MV-4-11 (cell line): ENCODE measurements around the gene GTF2IRD1.
A peak's percentile ranks its signal among the peaks of the same experiment; 100 is the strongest.

Experiments used
- DNase-seq: peaks from one replicate; lab custom pipeline; 2025; lab: John Stamatoyannopoulos, UW

The GTF2IRD1 gene

DNA sequence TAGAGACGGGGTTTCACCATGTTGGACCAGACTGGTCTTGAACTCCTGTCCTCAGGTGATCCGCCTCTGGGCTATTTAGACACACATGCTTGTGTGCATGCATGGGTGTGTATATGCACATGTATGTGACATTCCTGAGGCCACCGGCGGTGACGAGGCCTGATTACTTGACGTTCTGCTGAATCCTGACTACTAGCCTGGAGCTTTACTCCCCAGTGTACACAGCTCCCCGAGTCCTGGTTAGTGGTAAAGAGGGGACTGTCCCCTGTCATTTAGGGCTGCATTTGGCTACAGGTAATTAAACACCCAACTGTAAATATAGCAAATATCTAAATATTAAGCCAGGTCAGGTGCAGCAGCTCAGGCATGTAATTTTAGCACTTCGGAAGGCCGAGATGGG, 14.2 kb downstream of the GTF2IRD1 start:
- DNase-seq, result no peak

DNA sequence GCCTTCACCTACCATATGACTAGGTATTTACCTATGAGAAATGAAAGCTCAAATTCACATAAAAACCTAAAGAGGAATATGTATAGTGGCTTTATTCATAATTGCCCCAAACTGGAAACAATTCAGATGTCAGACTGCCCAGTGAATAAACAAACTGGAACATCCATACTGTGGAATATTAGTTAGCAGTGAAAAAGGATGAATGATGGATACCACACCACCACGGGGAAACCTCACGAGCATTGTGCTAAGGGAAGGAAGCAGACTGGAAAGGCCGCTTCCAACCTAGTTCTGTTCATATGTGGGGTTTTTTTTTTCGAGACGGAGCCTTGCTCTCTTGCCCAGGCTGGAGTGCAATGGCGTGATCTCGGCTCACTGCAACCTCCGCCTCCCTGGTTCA, 16.8 kb downstream of the GTF2IRD1 start:
- no peak for DNase-seq

DNA sequence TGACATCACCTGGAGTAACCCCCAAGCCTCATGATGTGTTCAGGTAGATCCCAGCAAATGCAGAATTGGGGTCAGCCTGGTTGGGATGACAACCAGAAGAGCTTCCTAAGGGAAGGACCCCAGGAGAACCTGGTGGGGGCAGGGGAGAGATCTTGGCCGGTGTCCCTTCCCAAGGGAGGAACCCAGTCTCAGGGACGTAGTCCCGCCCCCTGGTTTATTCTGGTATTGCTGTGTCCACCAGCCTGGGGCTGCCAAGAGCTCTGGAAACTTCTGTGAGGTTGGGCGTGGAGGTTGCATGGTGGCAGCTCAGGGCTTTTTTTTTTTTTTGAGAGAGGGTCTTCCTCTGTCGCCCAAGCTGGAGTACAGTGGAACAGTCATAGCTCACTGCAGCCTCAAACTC, 19.4 kb downstream of the GTF2IRD1 start:
- DNase-seq, result no peak

DNA sequence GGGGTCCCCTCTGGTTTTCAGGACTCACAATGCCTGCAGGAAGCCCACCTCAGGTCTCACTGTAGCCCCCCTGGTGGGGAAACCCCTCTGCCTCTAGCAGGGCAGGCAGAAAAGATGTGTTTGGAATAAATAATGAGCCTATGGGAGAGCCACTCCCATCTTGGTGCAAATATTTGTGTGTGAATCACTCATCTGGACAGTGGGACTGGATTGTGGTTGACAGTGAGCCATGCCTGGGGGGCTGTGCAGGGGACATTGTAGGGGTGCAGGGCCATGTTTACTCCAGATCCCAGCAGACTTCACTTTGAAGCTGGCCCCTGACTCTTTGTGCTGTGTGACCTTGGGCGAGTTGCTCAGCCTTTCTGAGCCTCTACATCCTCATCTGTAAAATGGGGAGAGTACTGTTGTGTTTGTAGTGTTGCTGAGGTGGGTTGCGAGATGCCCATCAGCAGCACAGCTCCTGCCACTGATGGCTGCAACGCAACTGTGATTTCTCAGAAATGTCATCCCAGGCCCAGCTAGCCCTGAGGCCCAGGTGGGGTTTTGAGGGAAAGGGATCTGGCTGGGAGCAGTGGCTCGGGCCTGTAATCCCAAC, 20.7 kb downstream of the GTF2IRD1 start:
- DNase-seq, result no peak

DNA sequence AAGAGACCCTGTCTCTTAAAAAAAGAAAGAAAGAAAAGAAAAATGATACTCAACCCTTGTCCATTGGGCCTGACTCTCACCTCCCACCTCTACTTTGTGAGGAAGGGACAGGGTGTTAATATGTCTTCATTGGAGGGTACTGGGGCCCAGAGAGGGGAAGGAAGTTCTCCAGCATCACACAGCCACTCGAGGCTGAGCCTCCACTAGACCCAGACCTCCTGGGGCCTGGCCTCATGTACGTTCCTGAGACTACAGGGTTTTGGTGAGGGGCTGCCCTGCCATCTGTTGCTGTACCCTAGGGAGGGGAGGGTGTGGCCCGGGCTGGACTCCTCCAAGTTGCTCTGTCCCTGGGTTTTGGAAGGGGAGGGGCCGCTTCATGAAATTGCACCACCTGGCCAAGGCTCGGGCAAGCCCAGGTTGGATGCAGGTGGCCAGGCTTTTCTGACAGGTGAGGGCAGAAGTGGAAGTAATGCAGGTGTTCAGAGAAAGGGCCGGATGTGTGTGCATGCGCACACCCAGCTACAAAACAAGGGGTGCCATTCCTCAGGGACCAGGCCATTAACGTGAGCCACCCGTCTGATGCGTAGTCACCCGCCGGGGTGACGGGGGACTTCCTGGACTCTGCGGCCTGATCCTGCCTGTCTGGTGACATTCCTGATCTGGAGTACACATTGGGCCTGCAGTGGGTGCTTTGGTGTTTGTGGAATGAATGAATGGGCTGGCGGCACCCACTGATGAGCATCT, 21.7 kb downstream of the GTF2IRD1 start:
- no peak for DNase-seq

DNA sequence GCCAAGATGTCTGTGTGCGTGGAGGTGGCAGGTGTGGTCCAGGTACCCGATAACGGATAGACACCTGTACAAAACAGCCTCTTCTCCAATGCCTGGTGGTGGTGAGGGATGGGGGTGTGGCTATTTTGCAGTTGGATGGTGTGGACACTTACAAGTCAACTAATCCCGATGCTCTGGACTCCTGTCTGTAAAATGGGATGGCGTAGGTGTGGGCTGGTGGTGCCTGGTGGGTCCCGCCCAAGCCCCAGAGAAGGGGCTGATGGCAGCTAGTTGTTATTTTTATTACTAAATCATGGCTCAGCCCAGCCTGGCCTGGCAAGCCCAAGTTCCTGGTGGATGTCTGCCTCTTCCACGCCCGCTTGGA, 22.3 kb downstream of the GTF2IRD1 start:
- DNase-seq, result no peak

DNA sequence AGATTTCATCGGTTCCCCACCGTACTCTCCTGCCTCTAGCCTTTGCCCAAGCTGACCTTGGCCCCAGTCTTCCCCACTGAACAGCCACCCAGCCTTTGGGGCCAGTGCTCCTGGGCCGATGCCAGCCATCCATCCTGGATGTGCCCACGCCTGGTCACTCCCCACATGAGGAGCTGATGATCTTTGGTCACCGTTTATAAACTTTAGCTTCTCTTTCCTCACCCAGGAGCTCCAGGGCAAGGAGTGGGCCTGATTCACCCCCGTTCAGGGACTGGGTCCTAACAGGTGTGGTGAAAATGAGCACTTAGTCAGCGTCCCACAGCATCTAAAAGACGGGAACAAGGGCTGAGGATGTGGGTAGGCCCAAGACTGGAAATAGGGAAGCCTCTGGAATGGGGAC, 22.9 kb downstream of the GTF2IRD1 start:
- no peak for DNase-seq

DNA sequence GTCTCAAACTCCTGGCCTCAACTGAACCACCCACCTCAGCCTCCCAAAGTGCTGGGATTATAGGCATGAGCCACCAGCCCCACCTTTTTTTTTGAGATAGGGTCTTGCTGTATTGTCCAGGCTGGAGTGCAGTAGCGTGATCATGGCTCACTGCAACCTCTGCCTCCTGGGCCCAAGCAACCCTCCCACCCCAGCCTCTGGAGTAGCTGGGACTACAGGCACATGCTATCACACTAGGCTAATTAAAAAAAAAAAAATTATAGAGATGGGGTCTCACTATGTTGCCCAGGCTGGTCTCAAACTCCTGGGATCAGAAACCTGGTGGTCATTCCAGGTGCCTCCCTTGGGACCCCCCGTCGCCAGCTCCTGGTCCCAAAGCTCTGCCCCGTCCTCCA, 25.0 kb downstream of the GTF2IRD1 start:
- DNase-seq, result no peak

DNA sequence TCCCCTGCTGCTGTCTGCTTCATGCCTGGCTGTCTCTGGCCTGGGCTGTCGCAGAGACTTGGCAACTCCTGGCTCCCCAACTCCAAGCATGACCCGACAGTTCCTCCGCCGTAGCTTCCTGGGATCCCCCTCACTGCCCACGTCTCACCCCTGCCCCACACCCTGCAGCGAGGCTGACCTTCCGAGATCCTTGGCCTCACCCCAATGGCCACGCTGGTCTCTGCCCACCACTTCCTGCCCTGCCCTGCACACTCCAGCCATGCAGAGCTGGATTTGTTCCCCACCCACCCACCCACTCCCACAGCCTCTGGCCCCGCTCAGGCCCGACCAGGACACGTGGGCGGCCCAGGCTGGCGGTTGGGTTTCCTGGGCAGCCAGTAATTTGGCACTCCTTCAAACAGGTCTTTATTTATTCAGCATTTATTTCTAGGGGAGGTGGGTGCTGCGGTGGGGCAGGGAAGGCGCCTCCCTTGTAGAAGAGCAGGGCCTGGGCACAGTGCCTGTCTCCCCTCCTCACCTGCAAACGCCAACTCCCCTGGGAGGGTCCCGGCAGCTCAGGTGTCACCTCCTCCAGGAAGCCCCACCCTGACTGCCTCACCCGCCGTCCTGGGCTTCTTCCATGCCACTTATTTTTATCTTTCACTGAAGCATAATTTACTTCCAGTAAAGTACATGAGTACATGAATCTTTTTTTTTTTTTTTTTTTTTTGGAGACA, 25.5 kb downstream of the GTF2IRD1 start:
- DNase-seq, result no peak

DNA sequence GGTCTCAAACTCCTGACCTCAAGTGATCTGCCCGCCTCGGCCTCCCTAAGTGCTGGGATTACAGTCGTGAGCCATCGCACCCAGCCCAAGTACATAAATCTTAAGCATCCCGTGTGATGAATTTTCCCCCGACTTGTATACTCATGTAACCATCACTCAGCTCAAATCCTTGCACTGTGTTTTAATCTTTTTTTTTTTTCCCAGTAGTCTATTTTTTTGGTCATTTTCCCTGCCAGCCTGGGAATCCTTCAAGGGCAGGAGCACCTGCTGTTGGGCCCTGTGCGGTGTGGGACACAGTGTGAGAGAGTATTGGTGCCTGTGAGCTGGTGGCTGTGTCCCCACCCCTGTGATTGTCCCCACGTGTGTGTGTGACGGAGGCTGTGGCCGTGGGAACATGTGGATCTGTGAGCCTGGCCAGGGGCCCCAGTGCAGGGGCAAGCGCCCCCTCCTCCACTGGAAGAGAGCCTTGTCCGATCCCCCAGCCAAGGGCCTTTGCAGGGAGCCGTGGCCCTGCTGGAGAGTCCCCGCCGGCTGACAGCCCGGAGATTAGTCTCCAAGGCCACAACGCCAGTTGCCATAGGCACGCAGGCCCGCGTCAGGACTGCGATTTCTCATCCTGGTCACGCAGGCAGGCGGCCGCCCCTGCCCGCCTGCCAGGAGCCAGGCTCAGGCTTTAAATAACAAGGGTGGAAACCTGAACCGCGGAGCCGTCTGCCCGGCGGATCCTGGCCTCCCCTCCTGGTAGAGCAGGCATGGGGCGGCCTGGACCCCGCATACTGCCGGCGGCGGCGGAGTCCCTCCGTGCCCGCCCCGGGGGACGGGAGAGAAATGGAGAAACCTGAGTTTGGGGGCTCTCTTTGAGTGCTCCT, 26.5 kb downstream of the GTF2IRD1 start:
- peak; percentile 30 for DNase-seq

DNA sequence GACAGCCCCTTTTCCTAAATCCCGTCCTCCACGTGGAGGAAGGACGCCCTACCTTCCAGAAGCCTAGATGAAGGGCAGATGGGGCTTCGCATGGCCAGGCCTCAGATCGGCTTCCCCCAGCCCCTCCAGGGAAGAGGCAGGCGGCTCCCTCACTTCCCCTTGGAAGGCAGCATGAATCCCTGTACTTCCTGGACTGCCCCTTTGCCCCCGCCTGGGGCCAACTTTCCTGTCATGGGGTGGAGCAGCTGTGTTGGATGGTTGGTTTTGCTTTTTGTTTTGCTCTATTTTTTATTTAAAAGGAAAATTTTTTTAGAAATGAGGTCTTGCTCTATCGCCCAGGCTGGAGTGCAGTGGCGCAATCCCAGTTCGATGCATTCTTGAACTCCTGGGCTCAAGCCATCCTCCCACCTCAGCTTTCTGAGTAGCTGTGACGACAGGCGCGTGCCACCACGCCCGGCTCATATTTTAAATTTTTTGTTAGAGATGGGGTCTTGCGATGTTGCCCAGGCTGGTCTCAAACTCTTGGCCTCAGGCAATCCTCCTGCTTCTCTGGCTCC, 27.2 kb downstream of the GTF2IRD1 start:
- DNase-seq, result peak; percentile 56

DNA sequence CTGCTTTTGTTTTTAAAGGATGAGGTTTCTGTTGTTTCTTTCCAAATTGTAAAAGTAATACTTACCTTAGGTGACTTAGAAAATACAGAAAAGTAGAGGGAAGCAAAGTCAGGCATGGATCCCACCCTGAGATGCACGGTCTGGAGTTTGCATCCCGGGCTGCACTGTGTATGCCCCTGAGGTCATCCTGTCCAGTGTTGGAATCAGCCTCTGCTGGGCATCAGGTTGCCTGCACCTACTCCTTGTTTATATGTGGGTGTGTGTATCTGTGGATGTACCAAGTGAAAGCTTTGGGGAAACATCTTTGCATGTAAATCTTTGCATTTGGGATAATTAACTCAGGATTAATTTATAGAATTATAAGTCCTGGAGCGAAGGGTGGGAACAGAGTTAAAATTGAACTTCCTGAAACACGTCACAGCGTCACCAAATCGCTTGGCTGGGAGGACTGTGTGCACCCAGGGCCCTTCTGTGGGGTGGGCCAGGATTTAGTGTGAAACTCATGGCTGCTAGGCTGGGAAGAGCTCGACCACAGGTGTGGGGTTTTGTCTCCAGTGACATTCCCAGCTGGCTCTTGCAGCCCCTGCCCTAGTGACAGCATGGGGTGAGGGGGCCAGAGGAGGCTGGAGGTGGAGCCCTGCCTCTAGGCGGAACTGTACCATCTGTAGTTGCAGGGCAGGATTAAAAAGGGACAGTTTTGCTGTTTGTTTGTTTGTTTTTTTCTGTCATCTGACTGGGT, 27.9 kb downstream of the GTF2IRD1 start:
- DNase-seq, result no peak

DNA sequence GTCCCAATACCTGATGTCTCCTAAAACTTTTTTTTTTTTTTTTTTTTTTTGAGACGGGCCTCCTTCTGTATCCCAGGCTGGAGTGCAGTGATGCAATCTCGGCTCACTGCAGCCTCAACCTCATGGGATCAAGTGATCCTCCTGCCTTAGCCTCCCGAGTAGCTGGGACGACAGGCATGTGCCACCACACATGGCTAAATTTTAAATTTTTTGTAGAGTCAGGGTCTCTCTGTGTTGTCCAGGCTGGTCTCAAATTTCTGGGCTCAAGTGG, 28.4 kb downstream of the GTF2IRD1 start:
- DNase-seq, result no peak

DNA sequence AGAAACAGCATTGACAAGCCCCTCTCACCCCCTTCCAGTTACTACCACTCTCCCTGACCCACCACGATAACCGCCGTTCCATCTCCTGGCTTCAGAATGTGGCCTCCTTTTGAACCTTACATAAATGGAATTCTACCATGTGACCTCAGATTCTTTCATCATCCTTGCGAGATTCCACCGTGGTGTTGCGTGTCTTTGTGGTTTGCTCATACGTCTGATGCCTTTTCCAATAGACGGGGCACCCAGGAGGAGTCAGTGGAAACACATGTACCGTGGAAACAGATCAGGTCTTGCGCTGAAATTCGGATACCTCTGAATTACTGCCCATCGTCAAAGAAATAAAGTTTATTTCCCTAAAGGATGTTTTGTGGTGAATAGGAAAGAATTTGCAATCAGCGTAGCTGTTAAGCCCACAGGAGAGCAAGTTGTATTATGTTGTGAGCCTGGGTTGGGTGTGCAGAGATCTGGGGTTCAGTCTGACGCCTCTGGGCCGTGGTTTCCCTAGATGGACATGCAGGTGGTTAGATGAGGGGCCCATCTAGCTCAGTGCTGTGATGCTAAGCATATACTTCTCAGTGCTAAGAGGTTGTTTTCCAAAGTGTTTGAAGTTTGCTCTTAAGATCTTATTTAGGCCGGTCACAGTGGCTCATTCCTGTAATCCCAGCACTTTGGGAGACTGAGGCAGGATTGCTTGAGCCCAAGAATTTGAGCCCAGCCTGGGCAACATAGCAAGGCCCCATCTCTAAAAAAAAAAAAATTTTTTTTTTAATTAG, 29.1 kb downstream of the GTF2IRD1 start:
- peak; percentile 84 for DNase-seq

DNA sequence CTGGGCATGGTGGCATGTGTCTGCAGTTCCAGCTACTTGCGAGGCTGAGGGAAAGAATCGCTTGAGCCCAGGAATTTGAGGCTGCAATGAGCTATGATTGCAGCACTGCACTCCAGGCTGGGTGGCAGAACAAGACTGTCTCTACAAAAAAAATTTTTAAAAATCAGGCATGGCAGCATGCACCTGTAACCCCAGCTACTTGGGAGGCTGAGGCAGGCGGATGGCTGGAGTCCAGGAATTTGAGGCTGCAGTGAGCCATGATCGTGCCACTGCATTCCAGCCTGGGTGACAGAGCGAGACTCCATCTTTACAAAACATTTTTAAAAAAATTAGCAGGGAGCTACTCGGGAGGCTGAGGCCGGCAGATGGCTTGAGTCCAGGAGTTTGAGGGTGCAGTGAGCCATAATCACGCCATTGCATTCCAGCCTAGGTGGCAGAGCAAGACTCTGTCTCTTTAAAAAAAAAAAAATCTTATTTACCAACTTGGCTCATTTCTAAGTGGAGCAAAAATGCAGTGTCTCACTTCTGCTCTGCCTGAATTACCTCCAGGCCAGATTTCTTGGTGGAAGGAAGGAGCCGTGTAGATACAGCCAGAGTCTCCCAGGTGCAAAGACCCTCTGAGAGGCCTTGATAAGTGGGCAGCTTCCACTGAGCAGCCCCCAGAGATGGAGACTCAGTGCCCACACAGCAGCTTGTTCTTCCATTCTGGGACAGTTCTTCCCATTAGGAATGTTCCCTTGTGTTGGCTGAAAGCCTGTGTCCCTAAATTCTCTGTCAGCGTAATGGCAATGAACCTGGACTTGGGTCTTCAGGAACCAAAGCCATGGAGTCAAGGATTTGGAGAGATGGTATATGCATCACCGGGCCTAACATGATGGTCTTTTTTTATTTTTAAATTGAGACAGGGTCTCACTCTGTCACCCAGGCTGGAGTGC, 30.0 kb downstream of the GTF2IRD1 start:
- peak; percentile 9 for DNase-seq

DNA sequence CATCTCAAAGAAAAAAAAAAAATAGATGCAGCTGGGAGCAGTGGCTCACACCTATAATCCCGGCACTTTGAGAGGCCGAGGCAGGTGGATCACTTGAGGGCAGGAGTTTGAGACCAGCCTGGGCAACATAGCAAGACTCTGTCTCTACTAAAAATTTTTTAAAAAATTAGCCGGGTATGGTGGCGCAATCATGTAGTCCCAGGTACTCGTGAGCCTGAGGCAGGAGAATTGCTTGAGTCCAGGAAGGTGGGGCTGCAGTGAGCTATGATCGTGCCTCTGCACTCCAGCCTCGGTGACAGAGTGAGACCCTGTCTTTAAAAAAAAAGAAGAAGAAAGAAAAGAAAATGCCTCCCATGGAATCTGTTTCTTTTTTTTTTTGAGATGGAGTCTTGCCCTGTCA, 31.9 kb downstream of the GTF2IRD1 start:
- DNase-seq, result no peak

DNA sequence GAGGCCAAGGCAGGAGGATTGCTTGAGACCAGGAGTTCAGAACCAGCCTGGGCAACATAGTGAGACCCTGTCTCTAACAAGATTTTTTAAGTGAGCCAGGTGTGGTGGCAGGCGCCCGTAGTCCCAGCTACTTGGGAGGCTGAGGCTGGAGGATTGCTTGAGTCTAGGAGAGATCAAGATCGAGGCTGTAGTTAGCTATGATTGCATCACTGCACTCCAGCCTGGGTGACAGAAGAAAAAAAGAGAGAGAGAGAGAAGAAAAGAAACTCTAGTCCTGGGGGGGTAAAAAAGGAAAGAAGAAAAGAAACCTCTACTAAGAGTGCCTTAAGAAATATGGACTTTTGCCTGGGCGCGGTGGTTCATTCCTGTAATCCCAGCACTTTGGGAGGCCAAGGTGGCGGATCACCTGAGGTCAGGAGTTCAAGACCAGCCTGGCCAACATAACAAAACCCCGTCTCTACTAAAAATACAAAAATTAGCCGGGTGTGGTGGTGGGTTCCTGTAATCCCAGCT, 34.9 kb downstream of the GTF2IRD1 start:
- DNase-seq, result peak; percentile 5

DNA sequence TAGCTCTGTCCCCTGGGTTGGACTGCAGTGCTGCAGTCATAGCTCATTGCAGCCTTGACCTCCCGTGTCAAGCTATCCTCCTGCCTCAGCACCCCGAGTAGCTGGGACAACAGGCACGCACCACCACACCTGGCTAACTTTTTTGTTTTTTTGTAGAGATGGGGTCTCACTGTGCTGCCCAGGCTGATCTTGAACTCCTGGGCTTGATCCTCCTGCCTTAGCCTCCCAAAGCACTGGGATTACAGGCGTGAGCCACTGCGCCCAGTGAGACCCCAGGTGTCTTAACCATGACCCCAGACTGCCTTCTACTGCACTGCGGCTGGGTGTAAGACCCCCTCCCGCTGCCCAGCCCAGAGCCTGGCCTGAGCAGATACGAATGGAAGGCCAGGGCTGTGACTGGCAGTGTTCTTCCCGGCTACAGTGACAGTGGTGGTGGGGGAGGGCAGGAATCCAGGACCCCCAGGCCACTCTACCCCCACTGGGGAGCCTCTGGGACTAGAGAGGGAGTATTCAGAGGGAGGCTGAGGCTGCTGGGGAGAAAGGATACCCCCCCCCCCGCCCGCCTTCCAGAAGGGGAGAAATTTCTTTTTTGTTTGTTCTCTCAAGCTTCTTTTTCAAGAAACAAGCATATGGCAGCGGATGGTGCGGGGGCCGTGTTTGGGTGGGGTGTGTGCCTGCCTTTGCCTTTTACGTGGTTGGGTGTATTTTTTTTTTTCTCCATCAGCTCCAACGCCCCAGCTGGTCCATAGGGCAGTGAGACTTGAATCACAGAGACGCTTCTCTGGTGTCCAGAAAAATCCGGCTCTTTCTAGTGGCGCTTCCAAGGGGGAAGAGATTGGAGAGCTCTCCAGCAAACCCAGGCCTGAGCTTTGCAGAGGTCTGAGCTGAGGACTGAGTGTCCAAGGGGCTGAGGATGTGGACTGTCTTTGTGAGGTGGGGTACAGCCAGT, 36.6 kb downstream of the GTF2IRD1 start:
- no peak for DNase-seq
